GM18868 (cell line): Measurements from ENCODE around the gene TEX9.
"Not testable (repeated sequence)": the region's sequence is repeated elsewhere in the genome, so short reads cannot be mapped to it uniquely, and the experiment has no call there.

ENCODE experiments used
- ATAC-seq: cut with Tn5 transposase; IDR thresholded peaks from one replicate; pipeline ENCODE4 v1.9.1; 2021; ENCODE audit warnings: mild to moderate bottlenecking, moderate library complexity; ENCODE audit not compliant: unreplicated experiment

Gene TEX9

DNA sequence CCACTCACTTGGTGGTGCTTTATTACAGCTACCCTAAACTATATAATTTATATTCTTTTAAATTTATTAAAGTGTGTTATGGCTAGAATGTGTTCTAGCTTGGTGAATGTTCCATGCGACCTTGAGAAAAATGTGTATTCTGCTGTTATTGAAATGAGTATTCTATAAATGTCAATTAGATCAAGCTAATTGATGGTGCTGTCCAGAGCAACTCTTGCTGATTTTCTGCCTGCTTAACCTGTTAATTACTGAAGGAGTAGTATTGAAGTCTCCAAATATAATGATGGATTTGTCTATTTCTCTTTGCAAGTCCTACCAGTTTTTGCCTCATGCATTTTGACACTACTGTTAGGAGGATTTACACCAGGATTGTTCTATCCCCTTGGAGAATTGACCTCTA, 3.2 kb upstream of the TEX9 start:
- ATAC-seq, result no peak

DNA sequence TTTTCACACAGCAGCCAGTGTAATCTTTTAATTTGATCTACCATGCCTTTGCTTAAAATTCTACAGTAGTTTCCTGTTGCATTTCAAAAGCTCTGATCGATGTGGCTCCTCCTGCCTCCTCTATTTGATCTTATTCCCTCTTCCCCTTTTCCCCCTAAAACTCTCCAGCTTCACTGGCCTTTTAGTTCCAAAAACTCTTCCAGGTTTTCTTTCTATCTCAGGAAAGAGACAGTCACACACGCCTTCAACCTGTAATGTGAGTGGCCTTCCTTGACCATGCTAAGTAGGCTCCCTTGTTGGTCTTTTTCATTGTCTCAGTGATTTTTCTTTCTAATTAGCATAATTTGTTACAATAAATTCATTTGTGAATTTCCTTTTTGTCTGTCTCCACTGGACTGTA, 985 bp downstream of the TEX9 start:
- no peak for ATAC-seq

DNA sequence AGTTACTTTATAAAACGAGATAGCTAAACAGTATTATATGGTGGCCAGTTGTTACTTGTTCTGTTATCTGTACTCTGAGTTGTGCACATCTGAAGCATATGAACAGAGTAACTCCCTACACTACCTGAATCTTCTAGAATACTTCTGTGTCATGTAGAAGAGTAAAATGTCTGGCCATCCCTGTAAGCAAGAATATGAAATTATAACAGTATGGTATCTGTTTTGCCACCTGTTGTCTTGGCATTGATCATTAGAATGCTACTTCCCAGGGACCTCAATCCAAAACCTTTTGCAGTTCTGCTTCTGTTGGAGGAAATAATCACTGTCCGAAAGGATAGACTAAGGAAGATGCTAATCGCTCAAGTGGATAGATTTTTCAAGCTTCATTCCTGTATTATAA, 1.9 kb downstream of the TEX9 start:
- no peak for ATAC-seq

DNA sequence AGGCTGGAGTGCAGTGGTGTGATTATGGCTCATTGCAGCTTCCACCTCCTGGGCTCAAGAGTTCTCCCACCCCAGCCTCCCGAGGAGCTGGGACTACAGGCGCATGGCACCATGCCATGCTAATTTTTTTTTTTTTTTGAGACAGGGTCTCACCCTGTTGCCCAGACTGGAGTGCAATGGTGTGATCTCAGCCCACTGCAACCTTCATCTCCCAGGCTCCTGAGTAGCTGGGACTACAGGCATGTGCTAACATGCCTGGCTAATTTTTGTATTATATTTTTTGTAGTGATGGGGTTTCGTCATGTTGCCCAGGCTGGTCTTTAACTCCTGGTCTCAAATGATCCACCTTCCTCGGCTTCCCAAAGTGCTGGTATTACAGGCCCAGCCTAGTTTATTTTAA, 4.0 kb downstream of the TEX9 start:
- ATAC-seq, result no peak

DNA sequence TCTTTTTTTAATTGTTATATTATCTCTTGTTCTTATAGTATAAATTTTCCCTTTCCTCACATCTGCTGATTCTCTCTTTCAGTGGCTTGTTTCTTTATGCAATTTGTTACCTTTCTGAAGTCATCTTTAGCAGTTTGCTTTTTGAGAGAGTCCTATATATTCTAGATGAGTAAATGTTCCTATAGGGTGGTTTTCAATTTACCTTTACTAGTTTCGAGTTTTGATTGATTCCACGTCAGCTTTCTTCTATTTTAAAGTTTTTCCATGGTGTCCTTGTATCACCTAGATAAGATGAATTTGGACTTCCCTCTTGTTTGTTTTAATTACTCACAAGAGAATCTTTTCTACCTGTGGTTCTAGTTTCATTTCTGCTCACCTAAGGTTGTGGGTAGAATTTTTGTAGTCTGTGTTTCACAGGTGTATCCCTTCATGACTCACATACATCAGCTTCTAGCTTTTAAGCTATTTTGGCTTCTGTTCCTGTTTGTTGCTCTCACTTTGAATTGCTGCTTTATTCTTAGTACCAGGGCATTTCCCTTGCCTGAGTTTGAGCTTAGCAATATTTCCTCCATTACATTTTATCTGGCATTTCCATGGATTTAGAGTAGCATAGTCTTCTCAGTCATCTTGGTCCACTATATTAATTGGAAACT, 6.4 kb downstream of the TEX9 start:
- peak; percentile 92 for ATAC-seq

DNA sequence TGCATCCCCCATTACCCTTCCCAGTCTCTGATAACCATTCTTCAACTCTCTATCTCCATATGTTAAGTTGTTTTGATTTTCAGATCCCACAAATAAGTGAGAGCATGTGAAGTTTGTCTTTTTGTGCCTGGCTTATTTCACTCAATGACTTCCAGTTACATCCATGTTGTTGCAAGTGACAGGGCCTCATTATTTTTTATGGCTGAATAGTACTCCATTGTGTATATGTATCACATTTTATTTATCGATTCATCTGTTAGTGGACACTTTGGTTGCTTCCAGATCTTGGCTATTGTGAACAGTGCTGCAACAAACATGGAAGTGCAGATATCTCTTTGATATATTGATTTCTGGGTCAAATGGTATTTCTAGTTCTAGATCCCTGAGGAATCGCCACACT, 9.5 kb downstream of the TEX9 start:
- ATAC-seq, result not testable (repeated sequence)

DNA sequence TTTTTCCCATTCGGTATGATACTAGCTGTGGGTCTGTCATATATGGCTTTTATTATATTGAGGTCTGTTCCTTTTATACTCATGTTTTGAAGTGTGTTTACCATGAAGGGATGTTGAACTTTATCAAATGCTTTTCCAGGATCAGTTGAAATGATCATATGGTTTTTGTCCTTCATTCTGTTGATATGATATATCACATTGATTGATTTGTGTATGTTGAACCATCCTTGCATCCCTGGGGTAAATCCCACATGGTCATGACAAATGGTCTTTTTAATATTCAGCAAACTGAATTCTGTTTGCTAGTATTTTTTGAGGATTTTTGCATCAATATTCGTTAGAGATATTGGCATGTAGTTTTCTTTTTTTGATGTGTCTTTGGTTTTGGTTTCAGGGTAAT, 12.6 kb downstream of the TEX9 start:
- not testable (repeated sequence) for ATAC-seq

DNA sequence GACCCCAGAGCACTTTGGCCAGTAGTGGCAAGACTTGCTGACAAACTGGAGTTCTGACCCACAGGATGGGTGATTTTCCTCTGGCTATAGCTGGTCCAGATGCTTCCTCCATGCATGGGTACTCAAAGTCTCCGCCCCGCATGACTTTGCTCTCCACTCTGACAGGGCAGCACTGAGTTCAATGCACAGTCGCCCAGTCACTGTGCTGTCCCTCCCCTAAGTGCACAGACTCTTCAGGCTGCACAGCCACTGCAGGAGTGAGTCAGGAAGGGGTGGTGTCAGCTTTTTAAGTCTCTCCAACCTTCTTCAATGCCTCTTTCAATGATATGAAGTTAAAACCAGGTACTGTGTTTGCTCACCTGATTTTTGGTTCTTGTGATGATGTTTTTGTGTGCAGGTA, 17.8 kb downstream of the TEX9 start:
- no peak for ATAC-seq

DNA sequence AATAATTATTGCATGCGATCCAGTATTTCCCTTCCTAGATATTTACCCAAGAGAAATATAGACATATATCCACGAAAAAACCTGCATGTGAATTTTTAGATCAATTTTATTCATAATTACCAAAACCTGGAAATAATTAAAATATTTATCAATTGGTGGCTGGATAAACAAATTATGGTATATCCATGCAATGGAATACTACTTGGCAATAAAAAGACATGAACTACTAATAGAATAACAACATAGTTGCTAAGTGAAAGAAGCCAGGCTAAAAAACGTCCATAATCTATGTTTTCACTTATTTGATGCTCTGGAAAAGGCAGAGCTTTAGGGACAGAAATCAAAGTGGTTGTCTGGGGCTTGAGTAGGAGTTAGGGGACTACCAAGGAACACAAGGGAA, 20.7 kb downstream of the TEX9 start:
- ATAC-seq, result no peak

DNA sequence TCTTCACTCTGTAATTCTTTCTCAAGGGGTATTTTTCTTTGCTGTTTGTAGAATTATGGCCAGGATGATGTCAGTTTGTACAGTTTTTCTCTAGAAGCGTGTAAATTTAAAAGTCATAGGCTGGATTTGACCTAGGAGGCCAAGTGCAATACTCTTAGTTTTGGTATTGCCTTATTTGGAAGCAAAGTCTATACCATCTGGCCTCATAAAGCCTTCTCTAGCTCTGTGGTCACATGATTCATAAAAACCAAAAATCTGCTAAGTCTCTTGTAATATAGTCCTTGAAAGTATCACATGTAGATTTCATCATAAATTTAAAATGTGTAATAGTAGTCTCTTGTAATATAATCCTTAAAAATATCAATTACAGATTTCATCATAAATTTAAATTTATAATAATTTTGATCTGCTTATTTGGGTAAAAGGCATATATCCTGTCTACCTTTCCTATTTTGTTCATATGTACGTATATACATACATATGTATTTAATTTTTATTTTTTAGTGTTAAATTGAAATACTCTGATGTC, 25.6 kb downstream of the TEX9 start:
- no peak for ATAC-seq

DNA sequence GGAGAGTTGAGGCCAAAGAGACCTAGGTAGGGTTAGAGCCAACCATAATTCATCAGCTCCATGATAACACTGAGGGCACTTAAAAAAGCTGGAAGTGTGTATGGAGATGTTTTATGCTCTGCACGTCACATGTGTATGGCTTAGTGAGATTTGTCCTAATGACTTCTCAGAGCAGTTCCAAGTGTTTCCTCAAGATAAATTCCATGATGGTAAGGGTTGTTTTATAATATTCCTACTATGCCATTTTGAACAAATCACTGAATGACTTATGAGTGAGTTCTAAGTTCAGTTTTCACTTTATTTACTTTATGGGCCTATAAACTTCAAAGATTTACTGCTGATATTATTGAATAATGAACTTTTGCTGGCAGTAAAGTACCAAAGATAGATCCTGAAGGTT, 28.1 kb downstream of the TEX9 start:
- no peak for ATAC-seq

DNA sequence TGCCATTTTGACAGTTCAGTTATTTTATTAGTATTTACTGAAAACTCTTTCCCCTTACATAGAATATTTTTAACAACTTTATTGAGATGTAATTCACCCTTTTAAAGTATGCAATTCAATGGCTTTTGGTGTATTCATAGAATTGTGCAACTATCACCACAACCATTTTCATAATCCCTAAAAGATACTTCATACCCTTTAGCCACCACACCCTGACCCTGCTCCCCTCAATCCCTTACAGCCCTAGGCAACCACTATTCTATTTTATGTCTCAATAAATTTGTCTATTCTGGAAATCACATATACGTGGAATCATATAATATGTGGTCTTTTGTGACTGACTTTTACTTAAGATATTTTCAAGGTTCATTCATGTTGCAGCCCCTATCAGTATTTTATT, 29.7 kb downstream of the TEX9 start:
- no peak for ATAC-seq

DNA sequence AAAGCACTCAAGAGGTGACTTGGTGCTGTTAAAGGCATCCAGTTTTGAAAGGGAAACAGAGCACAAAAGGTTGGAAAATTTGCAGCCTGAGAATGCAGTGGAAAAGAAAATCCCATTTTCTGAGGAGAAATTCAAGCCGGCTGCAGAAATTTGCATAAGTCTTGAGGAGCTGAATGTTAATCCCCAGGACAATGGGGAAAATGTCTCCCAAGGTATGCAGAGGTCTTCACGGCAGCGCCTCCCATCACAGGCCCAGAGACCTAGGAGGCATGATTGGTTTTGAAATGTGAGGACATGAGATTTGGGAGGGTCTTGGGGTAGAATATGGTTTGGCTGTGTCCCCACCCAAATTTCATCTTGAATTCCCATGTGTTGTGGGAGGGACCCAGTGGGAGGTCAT, 32.1 kb downstream of the TEX9 start:
- ATAC-seq, result not testable (repeated sequence)

DNA sequence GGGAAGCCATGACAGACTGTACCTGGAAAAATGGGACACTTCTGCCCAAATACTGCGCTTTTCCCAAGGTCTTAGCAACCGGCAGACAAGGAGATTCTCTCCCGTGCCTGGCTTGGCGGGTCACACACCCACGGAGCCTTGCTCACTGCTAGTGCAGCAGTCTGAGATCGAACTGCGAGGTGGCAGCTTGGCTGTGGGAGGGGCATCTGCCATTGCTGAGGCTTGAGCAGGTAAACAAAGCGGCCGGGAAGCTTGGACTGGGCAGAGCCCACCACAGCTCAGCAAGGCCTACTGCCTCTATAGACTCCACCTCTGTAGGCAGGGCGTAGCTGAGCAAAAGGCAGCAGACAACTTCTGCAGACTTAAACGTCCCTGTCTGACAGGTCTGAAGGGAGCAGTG, 34.0 kb downstream of the TEX9 start:
- not testable (repeated sequence) for ATAC-seq

DNA sequence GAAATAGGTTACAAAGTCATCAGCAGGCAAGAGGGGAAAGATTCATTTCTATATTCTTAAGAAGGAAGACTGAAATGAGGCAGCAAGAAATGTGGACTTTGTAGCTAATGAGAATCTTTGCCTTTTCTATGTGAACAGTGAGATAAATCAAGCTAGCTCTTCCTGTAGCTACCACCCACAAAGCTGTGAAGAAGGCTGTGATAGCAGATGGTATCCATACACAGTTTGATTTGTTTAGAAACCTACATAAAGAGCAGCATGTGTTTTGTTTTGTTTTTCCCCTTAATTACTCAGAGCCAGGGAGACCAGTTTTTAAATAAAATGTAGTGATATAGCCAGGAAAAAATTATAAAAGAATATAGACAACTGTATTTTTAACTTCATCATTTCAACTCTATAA, 45.5 kb downstream of the TEX9 start:
- no peak for ATAC-seq

DNA sequence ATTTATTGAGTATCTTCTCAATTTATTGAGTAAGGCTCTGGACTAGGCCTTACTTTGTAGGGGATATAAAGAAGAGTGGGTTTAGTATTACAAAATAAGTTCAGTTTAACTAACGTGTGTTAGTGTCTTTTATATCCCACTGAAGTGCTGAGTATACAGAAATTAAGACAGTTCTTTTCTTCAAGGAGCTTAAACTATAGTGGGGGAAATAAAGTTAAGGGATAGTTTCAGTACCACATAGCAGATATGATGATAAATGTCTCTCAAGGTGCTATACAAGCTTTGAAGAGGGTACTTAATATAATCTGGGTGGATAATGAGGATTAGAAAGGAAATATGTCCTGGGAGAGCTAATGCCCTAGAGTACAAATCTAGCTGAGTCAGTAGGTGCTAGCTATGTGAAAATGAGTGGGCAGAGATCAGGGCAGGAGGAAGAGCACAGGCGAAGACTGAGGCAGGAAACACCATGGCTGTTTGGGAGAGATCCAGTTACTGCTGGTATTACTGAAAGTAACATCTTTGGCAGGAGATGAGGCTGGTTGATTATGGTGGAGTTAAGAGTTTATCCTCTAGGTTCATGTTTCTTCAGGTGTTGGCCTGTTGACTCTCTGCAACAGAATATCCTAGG, 46.0 kb downstream of the TEX9 start:
- ATAC-seq, result no peak

DNA sequence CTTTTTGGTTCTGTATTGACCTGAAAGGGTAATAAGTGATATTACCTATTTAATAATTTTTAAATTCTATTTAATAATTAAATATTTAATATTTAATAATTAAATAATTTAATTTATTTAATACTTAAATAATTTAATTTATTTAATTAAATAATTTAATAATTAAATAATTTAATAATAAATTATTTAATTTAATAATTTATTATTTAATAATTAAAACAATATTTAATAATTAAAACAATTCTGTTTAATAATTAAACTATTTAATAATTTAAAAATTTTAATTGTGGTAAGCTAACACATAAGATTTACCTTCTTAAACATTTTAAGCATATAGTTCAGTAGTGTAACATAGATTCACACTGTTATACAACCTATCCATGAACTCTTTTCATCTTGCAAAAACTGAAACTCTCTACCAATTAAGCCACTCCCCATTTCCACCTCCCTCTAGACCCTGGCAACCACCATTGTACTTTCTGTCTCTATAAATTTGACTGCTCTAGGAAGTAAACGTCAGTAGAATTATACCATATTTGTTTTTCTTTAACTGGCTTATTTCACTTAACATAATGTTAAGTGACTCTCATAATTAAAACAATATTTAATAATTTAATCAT, 48.0 kb downstream of the TEX9 start:
- not testable (repeated sequence) for ATAC-seq

DNA sequence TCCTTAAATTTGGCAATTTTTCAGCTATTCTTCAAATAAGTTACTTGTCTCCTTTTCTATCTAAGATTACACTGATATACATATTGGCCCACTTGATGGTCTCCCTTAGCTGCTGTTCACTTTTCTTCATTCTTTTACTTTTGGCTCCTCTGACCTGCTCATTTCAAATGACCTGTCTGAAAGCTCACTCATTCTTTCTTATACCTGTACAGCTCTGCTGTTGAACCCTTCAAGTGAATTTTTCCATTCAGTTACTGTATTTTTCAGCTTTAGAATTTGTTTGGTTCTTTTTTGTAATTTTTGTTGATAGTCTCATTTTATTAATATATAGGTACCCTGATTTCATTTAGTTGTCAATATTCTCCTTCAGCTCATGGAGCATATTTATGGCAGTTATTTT, 60.0 kb downstream of the TEX9 start:
- ATAC-seq, result no peak

DNA sequence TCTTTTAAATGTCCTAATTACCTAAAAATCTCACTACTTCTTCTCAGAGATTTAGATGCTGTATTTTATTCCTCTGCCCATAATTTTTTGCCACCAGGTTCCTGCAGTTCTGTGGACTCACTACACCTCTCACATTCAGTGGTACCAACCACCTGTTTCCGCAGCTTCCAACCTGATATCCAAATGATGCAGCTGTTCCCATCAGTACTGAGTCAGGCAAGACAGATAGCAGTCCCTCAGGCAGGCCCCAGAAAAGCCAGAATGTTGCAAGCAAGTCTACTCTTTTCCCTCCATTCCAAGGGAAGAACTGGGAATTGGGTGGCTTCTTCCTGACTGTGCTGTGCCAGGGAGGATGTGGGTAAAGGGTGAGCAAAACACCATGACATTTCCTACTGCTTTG, 60.8 kb downstream of the TEX9 start:
- ATAC-seq, result no peak

DNA sequence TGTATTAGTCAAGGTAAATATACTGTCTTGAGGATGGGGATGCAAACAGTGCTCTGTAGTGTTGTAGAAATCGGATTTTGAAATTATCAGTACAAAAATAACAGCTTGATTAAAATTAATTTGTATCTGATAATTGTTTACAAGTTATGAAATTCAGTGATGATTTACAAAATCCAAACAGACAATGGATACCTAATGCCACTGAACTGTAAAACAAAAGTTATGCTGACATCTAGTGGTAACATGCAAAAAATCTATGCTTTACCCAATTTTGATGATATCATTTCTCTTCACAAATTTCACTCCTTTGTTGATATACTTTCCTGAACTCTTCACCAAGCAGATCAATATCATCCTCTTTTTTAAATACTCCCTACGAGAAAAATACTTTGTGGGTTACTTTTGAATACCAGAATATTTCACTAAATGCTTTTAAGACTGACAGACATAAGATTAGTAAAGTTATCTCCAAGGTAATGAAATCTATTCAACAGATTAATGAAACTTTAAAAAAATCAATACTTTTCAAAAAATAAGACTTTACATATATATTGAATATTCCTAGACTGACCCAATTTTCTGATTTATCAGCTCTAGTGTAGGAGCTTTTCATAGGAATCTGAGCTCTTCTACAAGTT, 63.7 kb downstream of the TEX9 start:
- no peak for ATAC-seq

DNA sequence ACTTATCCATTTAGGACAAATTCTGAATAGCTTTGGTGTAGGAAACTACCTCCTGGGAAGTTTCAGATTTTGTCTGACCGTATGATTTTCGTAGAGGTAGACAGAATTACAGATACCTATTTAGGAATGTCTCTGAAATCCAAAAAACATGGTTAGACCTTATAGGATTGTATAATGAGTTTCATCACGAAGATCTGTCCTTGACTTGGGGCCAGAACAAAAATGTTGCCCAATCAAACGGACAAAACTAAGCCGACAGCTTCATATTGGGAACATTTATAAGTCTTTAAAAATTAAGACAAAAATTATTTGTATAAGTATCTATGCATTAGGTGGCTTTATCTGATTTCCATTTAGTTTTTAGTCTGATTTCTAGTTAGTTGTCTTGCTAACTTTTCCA, 67.1 kb downstream of the TEX9 start:
- no peak for ATAC-seq

DNA sequence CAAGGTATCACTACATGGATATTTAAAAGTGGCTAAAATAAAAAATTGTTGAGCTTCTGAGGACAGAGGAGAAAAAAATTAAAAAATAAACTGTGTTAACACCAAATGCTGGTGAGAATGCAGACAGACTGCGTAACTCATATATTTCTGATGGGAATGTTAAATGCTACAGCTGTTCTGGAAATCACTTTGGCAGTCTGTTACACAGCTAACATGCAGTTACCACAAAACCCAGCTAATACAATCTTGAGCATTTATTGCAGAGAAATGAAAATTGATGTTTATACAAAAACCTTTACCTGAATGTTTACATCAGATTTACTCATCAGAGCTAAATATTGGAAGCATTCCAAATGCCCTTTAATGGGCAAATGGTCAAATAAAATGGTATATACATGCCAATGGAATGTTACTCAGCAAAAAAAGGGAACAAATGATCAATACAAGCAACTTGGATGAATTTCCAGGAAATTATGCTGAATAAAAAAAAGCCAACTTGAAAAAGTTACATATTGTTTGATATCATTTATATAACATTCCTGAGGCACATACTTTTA, 75.1 kb downstream of the TEX9 start:
- ATAC-seq, result no peak
